HG03025 (cell line): ENCODE data around the gene CELF5.
"Not testable (repeated sequence)": the region's sequence is repeated elsewhere in the genome, so short reads cannot be mapped to it uniquely, and the experiment has no call there.

ENCODE experiments used
- ATAC-seq: cut with Tn5 transposase; IDR thresholded peaks from one replicate; pipeline ENCODE4 v1.9.1; 2021; ENCODE audit warnings: mild to moderate bottlenecking, moderate library complexity; ENCODE audit not compliant: unreplicated experiment, low FRiP score

The CELF5 gene

DNA sequence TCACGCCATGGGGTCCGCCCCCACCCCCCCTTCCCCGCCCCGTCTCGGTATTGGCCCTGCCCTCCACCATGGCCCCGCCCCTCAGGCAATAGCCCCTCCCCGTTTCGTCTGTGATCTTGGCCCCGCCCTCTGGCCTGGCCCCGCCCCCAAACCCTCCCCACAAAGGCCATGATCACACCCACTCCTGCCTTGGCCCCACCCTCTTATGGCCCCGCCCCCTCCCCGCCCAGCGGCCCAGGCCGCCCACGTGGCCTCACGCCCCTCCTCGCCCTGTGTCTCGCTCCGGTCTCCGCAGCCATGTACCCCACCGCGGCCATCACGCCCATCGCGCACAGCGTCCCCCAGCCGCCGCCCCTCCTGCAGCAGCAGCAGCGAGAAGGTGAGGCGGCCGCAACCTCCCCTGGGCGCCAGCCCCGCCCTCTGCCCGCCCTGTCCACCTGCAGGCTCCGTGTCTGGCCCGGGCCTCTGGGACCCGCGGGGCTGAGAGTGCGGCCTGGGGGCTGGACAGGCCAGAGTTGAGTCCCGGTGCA is 61.3 kb downstream of the CELF5 start:
- ATAC-seq: no peak

DNA sequence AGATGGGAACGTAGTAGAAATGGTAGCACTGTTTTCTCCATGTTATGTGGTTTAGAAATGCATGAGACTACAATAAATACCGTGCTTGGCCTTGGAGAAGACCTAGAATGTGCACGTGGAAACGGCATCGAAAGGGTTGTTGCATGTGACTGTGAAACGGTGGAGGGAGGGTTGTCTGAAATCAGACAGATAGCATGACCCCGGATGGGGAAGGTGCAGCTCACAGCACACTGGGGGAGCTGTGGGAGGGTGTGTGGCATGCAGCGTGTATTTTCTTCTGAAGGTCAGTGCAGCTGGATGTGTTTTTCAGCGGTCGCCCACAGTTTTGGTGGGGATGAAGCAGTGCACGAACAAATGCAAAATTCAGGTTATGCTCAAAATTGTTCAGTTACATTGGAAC is 63.4 kb downstream of the CELF5 start:
- ATAC-seq: no peak

DNA sequence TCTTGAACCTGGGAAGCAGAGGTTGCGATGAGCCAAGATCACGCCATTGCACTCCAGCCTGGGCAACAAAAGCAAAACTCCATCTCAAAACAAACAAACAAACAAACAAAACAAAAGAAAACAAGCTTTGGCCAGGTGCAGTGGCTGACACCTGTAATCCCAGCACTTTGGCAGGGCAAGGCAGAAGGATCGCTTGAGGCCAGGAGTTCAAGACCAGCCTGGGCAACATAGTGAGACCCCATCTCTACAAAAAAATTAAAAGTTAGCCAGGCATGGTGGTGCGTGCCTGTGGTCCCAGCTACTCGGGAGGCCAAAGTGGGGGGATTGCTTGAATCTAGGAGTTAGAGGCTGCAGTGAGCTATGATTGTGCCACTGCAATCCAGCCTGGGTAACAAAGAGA is 64.0 kb downstream of the CELF5 start:
- not testable (repeated sequence) for ATAC-seq

DNA sequence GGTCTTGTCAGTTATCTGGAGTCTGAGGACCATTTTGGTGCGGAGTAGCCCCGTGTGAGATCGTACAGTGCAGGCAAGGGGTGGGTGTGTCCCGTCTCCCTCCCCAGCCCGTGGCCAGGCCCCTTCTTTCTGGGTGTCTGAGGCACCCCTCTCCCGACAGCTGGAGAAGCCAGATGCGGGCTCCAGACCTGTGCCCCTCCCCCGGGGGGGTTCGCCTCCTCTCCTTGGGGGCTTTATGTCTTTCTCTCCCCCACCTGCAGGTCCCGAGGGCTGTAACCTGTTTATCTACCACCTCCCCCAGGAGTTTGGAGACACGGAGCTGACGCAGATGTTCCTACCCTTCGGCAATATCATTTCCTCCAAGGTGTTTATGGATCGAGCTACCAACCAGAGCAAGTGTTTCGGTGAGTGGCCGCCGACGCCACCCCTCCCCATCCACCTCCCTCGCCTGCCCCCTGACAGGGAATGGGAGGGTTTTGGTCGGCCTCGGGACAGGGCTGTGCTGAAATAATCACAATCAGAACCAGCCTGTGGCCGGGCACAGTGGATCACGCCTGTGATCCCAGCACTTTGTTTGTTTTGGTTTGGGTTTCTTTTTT is 65.6 kb downstream of the CELF5 start:
- no peak for ATAC-seq

DNA sequence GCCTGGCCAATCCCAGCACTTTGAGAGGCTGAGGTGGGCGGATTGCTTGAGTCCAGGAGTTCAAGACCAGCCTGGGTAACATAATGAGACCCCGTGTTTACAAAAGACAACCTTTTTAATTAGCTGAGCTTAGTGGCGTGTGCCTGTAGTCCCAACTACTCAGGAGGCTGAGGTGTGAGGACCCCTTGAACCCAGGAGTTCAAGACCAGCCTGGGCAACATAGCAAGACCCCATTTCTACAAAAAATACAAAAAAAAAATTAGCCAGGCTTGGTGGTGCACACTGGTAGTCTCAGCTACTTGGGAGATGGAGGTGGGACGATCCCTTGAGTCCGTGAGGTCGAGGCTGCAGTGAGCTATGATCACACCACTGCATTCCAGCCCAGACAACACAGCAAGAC is 66.4 kb downstream of the CELF5 start:
- ATAC-seq: not testable (repeated sequence)

DNA sequence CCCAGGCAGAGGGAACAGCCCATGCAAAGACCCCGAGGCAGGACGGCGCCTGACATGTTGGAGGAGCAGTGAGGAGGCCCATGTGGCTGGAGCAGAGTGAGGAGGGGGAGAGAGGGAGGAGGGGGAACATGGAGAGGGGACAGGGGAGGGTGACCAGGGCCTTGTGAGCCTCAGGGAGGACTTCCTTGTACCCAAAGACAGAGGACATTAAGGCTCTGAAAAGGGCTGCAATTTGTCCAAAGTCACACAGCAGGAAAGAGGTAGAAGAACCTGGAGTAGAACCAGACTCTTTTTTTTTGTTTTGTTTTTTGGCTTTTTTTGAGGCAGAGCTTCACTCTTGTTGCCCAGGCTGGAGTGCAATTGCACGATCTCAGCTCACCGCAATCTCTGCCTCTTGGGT is 67.2 kb downstream of the CELF5 start:
- no peak for ATAC-seq

DNA sequence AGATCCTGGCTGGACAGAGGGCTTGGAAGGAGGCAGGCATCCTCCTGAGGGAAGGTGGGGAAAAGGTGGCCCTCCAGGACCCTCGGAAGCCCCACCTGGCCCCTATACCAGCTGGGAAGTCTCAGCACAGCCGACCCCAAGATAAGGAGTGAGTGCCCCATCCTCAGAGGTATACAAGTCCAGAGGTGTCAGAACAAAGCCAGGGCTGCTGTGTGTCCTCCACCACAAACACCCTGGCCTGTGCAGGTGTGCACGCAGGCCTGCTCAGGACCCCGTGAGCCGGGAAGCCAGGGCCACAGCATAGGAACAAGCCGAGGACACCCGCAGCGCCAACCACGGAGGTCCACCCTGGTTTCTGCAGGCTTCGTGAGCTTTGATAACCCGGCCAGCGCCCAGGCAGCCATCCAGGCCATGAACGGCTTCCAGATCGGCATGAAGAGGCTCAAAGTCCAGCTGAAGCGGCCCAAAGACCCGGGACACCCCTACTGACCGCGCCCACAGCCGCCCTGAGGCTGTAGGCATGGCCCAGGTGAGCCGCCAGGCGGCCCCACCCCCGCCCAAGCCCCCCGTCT is 68.6 kb downstream of the CELF5 start:
- no peak for ATAC-seq

DNA sequence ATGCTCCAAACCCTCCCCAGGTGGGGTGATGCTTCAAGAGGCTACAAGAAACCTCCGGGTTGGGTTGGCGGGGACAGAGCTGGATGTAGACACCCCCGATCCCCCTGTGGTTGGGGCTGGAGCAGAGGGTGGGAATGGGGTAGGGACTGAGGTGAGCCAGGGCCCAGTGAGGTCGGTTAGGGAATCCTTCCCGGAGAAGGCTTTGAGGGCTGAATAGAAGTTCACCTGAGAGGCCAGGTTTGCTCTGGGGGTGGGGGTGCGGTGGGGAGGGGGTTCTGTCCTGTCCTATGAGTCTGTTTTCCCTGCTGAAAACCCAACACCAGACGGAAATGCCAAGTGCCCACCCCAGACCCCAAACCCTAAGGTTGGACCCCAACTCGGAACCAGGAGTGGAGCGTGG is 69.1 kb downstream of the CELF5 start:
- no peak for ATAC-seq

DNA sequence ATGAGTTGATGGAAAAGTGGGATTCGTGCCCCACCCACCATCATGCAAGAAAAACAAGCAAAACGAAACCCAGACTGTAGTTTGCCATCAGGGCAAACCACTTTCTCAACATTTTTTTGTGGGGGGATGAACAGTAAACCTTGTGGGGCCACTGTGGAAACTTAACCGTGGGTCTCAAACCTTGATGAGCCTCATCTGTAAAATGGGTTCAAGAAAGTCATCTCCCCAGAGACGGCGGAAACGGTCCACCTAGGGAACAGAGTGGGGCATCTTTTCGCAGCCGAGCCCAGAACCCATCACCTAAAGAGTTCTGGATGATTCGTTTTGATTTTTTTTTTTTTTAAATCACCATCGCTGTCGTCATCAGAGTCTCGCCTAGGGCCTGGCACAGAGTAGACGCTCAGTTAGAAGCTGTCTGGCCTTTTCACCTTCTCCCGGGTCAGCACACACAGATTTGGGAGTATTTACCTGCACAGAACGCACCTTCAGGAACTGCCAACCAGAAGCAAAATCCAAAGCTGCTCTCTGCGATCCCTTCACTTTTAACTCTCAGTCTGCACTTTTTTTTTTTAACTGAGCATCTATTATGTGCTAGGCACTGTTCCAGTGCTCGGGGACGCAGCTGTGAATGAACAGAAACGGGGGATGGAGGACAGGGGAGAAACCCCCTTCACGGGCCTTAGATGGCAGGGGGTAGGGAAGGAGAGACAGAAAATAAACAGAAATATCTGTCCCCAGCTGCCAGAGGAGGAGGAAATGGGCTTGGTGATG is 69.8 kb downstream of the CELF5 start:
- ATAC-seq: no peak

DNA sequence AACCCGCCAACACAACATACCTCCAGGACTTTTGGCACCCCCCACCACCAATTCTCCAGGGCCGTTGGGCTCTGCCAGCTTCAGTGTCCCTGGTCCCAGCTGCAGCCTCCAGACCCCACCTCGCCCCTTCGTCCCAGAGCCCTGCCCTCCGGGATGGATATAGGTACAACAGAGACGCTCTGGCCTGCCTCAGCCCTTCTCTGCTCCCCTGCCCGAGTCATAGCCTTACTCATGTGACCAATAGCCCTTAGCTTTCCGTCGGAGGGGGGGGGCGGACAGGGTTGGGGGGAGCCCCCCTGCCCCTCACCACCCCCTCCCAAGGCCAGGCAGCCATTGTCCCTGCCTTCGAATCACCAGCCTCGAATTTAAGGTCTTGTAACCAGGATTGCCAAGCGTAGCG is 71.1 kb downstream of the CELF5 start:
- no peak for ATAC-seq

DNA sequence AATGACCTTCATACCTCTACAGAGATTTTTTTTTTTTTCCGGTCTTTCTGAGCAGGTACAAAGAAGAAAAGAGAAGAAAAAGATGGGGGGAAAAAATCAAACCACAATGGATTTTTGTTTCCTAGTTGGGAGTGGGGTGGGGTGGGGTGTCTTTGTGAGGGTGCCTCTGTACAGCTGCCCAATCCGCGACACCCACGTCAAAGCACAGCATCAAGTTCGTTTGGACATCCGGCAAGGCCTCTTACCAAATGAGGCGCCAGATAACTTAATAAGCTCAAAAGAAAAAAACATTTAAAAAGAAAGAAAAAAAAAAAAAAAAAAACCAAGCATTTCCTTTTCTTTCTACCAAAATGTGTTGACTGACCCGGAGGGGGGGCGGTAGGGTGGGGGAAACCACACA is 71.6 kb downstream of the CELF5 start:
- ATAC-seq: no peak

DNA sequence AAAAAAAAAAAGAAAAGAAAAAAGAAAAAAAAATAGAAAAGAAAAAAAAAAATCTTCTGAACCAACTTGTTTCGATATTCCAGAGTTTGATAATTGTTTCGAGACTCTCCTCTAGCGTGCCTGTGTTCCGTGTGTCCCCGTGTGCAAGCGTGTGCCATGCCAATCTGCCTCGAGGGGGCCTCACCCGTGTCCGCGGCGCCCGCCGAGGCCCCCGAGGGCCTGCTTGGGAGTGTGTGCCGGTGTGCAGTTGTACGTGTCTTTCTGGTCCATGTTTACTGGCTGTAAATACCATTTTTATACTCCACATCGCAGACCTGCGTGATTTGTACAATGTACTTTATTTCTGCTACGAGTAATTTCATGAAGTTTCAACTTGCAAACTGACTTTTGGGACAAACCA is 72.0 kb downstream of the CELF5 start:
- ATAC-seq: no peak

DNA sequence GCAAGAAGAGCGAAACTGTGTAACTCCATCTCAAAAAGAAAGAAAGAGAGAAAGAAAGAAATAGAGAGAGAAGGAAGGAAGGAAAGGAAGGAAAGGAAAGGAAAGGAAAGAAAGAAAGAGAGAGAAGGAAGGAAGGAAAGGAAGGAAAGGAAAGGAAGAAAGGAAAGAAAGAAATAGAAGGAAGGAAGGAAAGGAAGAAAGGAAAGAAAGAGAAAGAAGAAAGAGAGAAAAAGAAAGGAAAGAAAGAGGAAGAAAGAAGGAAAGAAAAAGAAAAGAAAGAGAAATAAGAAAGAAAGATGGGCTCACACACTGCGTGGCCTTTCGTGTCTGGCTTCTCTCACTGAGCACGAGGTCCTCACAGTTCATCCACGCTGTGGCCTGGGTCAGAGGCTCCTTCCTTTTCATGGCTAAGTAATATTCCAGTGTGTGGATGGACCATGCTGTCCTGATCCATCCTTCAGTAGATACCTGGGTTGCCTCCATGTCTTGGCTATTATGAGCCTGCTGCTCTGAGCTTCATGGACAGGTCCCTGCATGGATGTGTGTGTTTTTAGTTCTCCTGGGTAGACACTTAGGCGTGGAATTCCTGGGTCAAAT is 74.5 kb downstream of the CELF5 start:
- ATAC-seq: no peak

DNA sequence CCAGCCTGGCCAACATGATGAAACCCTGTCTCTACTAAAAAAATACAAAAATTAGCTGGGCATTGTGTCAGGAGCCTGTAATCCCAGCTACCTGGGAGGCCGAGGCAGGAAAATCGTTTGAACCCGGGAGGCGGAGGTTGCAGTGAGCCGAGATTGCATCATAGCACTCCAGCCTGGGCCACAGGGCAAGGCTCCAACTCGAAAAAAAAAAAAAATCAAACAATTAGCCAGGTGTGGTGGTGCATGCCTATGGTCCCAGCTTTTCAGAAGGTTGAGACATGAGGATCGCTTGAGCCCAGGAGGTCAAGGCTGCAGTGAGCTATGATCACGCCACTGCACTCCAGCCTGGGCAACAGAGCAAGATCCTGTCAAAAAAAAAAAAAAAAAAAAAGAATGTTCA is 76.1 kb downstream of the CELF5 start:
- not testable (repeated sequence) for ATAC-seq

DNA sequence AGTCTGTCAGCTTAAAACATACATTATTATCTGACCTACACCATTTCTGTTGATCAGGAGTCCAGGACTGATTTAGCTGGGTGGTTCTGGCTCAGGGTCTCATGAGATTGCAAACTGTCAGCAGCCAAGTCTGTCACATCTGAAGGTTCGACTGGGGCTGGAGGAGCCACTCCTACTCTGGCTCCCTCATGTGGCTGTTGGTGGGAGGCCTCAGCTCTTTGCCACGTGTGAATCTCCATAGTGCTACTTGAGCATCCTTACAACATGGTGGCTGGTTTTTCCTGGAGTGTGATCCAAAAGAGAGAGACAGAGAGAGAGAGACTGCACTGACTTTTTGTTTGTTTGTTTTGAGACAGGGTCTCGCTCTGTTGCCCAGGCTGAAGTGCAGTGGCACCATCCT is 78.3 kb downstream of the CELF5 start:
- no peak for ATAC-seq

DNA sequence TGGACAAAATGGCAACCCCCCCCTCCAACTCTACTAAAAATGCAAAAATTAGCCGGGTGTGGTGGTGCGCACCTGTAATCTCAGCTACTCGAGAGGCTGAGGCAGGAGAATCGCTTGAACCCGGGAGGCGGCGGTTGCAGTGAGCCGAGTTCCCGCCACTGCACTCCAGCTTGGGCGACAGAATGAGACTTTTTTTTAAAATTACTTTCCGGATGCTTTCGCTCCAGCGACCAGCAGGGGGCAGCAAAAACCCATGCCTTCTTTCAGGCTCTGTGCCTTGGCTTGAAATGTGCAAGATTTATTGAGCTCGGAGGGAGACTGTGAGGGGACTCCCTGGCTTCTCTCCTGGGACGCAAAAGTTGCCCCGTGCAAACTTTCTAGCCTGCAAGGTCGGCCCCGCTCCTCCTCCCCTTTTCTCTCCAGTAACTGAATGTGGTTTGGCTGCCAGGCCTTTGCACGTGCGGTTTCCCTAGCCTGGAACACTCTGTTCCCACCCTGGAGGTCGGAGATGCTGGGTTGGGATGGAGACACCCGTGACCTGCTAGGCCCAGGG is 80.5 kb downstream of the CELF5 start:
- ATAC-seq: no peak

DNA sequence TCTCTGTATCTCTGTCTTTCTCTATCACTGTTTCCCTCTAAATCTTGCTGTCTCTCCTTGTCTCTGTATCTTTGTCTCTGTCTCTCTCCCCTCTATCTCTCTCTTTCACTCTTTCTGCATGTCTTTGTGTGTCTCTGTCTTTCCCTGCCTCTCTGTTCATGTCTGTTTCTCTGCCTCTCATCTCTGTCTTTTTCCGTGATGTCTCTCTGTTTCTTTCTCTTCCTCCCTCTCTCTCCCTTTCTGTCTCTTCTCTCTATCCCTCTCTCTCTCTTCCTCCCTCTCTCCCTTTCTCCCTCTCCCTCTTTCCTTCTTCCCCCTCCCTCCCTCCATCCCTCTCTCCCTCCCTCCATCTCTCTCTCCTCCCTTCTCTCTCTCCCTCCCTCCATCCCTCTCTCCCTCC is 85.3 kb downstream of the CELF5 start:
- ATAC-seq: no peak

DNA sequence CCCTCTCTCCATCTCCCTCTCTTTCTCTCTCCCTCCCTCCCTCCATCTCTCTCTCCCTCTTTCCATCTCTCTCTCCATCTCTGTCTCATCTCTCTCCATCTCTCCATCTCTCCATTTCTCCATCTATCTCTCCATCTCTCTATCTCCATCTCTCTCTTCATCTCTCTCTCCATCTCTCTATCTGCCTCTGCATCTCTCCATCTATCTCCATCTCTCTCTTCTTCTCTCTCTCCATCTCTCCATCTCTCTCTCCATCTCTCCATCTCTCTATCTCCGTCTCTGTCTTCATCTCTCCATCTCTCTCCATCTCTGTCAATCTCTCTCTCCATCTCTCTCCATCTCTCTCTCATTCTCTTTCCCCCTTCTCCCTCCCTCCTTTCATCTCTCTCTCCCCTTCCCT is 85.8 kb downstream of the CELF5 start:
- ATAC-seq: no peak

DNA sequence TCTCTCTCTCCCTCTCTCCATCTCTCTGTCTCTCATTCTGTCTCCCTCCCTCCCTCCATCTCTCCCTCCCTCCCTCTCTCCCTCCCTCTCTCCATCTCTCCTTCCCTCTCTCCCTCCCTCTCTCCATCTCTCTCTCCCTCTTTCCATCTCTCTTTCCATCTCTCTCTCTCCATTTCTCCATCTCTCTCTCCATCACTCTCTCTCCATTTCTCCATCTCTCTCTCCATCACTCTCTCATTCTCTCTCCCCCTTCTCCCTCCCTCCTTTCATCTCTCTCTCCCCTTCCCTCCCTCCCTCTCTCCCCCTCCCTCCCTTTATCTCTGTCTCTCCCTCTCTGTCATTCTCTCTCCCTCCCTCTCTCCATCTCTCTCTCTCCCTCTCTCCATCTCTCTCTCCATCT is 86.2 kb downstream of the CELF5 start:
- no peak for ATAC-seq

DNA sequence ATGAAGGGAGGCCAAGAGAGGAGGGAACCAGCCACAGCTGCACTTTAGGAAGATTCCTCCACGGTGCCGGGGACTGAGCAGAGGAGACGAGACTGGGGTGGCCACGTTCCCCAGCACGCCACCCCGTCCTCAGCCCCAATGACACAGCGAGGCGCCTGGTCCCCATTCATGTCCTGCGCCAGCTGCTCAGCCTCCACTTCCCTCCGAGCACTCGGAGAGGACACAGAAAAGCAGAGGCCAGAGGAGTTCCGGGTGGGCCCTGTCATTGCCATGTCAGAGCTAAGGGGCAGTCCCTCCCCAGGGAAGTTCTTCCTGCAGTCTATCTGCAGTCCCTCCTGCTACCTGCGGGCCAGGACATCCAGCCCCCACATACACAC is 88.7 kb downstream of the CELF5 start:
- ATAC-seq: no peak

DNA sequence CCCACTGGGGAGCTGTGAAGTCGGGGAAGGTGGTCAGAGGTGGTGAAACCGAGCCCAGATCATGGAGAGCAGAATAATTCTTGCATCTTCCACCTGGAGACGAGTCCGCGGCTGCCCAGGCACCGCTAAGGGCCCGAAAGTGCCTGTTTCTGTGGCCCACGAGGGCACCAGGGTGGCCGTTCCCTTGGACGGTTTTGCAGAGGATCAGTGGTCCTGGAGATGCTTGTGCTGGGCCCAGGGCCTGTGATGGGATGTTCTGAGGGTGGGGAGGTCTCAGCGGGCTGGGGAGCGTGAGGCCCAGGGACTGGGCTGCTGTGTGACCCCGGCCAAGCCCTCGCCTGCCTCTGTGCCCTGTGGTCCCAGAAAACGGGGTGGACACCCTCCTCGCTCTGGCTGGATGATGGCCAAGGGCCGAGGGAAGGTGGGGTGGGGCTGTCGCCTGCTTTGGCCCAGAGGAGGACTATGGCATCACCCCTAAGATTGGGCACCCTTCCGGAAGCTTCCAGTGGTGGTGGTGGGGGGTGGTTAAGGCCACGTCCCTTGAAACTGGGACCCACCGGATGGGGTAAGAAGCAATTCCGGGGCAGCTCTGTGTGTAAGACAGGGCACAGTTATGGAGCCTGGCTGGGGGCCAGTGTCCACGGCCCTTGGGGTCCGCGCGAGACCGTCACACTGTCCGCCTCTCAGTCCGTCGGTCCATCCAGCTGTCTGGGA is 90.7 kb downstream of the CELF5 start:
- ATAC-seq: no peak
